ENCODE results near the gene TIGIT.

Gene TIGIT

GRCh38 chr3:114333923-114334240, 40.1 kb downstream of the TIGIT start:
- no peak overlapping the region for H3K4me3 ChIP-seq (ENCODE audit: low read depth, low read length)
- TF ChIP-seq CTCF (IDR thresholded peaks at IDR 0.05; ENCODE audit: insufficient read depth, low read length, missing control alignments): no peak
- ChIA-PET CTCF (interaction anchor here (0.8 to 1.3 kb wide), 3 partner anchors 10 to 20 kb away, joined by 3 to 4 read pairs (median 3); no protein-coding TSS in a partner anchor), POLR2A (no interaction called here)
- no peak for DNase-seq (ENCODE audit: low read depth, low spot score)

DNA sequence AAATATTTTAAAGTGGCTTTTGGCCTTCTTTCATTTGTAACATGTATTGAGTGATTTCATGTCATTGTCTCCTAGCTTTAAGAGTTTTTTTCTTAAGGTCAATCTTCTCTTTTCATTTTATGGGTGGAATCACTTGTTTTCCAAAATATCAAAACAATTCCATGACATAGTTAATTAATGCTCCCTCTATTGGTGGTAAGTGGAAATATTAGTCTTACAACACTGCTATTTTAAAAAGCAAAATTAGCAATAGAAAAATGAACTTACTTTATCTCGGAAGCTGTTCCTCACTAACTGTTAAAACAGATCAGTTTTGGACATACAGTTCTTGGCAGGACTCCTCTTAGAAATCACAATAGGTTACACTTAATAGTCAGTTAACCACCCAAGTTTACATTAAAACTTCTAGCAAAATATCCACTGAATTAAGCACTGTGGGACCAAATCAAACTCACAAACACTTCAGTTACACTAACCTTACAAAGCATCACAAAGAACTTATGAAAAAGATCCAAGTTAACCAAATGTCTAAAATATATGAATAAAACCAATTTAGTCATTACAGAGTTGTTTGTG, 42.4 kb downstream of the TIGIT start:
- CTCF ChIA-PET: interaction anchor here (0.9 to 2.3 kb wide), 20 partner anchors 8 to 600 kb away, joined by 3 to 15 read pairs (median 4); partner anchors contain the start of gene GRAMD1C
- POLR2A ChIA-PET: no interaction called here
- no peak for DNase-seq (ENCODE audit: low read depth, low spot score)
- TF ChIP-seq CTCF (IDR thresholded peaks at IDR 0.05; ENCODE audit: insufficient read depth, low read length, missing control alignments): peak; percentile 20
- no peak overlapping the region for H3K4me3 ChIP-seq (ENCODE audit: low read depth, low read length)

- POLR2A ChIA-PET: no interaction called here
- H3K4me3 ChIP-seq (ENCODE audit: low read depth, low read length): no peak overlapping the region
- no peak for DNase-seq (ENCODE audit: low read depth, low spot score)
- CTCF ChIA-PET: interaction anchor here (1.0 to 2.3 kb wide), 14 partner anchors 8 to 601 kb away, joined by 3 to 15 read pairs (median 4); partner anchors contain the start of gene GRAMD1C
- no peak for TF ChIP-seq CTCF (IDR thresholded peaks at IDR 0.05; ENCODE audit: insufficient read depth, low read length, missing control alignments)
Measured at GRCh38 chr3:114336857-114337256, 43.0 kb downstream of the TIGIT start.

DNA sequence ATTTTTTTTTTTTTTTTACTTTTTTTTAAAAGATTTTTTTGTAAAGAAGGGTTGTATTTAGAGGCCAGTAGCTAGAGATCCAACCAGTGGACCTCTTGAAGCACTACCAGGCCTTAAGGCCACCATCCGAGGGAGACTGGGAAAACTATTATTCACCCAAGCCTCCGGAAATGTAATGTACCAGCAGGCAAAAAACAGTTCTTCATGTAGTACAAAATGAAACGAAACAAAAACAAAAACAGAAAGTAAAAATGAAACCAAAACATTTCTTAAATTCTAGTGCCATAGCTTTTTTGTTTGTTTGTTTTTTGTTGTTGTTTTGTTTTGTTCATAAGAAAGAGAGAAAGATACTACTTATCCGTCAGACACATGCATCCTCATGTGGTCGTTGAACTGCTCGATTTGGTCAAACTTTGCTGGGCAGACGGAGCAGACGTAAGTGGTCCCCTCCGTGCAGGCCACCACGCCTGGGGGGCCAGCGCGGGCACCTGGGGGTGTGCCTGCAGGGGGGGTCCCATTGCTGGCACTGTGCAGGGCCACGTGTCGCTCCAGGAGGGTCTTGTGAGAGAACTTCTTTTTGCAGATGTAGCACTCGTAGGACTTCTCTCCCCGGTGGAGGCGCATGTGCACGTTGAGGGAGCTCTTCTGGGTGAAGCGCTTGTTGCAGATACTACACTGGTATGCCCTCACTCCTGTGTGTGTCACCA, 45.0 kb downstream of the TIGIT start:
- DNase-seq (ENCODE audit: low read depth, low spot score): no peak
- no peak for TF ChIP-seq CTCF (IDR thresholded peaks at IDR 0.05; ENCODE audit: insufficient read depth, low read length, missing control alignments)
- no peak overlapping the region for H3K4me3 ChIP-seq (ENCODE audit: low read depth, low read length)
- POLR2A ChIA-PET: no interaction called here
- CTCF ChIA-PET: interaction anchor here (0.6 to 1.6 kb wide), 3 partner anchors 17 to 494 kb away, joined by 3 to 4 read pairs (median 3); no protein-coding TSS in a partner anchor

DNA sequence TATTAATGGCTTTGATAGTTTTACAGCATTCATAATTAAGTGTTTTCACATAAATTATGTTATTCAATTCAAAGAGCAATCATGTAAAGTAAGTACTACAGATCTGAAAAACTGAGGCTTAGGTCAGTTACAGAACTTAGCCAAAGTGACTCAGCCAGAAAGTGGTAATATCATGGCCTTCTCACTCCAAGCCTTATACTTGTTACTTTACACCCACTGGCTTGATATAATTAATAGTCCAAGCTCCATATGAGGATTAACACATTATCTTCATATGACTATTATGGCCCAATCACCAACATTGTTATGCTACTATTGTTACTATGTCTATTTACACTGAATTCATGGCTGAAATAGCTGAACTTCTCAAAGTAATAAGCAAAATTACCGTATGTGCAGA, 50.7 kb downstream of the TIGIT start:
- TF ChIP-seq CTCF (IDR thresholded peaks at IDR 0.05; ENCODE audit: insufficient read depth, low read length, missing control alignments): no peak
- ChIA-PET POLR2A (no interaction called here), CTCF (interaction anchor here (1.1 kb wide), 1 partner anchor 8 kb away, joined by 4 read pairs; no protein-coding TSS in a partner anchor)
- no peak overlapping the region for H3K4me3 ChIP-seq (ENCODE audit: low read depth, low read length)
- no peak for DNase-seq (ENCODE audit: low read depth, low spot score)

DNA sequence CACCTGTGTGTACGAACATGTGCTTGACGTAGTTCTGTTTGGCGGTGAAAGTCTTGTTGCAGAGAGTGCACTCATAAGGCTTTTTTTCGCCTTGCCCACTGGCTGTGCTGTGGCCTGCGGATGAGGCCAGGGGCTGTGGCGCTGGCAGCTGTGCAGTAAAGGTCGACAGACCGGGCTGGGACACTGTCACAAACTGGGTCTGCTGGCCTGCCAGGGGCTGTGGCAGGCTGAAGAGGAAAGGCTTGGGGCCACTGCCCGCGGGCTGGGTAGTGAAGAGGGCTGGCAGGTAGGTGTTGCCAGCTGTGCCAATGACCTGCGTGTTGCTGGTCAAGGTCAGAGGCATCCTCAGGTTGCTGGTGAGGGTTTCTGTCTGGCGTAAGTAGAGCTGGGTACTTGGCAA, 56.4 kb downstream of the TIGIT start:
- no peak for DNase-seq (ENCODE audit: low read depth, low spot score)
- TF ChIP-seq CTCF (IDR thresholded peaks at IDR 0.05; ENCODE audit: insufficient read depth, low read length, missing control alignments): no peak
- ChIA-PET POLR2A (no interaction called here), CTCF (interaction anchor here (1.5 kb wide), 1 partner anchor 69 kb away, joined by 4 read pairs; no protein-coding TSS in a partner anchor)
- H3K4me3 ChIP-seq (ENCODE audit: low read depth, low read length): no peak overlapping the region

Measured in AG04449 (cell line).